GM15510 (cell line): ENCODE data around the gene DZIP1.

Experiments
- POLR2A ChIP-seq: IDR thresholded peaks from 3 replicates; pipeline ENCODE4 v1.6.1; 2011; ENCODE audit warnings: borderline replicate concordance; ENCODE audit not compliant: insufficient read length; ENCODE audit errors: extremely low read depth

The DZIP1 gene

GRCh38 chr13:95650696-95651095, 6.2 kb upstream of the DZIP1 start:
- TF ChIP-seq POLR2A, result no peak

DNA sequence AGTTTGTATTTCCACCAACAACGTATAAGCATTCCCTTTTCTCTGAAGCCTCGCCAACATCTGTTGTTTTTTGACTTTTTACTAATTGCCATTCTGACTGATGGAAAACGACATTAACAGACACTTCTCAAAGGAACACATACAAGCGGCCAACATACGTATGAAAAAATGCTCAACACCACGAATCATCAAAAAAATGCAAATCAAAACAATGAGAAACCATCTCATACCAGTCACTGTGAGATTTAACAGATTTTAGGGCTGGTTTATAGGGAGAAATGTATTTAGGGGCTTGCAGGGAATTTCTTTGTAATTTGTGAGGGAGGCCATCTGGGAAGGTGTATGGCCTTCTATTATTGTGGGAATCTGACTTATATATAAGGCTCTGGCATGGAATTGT, 2.8 kb upstream of the DZIP1 start:
- TF ChIP-seq POLR2A, result no peak

DNA sequence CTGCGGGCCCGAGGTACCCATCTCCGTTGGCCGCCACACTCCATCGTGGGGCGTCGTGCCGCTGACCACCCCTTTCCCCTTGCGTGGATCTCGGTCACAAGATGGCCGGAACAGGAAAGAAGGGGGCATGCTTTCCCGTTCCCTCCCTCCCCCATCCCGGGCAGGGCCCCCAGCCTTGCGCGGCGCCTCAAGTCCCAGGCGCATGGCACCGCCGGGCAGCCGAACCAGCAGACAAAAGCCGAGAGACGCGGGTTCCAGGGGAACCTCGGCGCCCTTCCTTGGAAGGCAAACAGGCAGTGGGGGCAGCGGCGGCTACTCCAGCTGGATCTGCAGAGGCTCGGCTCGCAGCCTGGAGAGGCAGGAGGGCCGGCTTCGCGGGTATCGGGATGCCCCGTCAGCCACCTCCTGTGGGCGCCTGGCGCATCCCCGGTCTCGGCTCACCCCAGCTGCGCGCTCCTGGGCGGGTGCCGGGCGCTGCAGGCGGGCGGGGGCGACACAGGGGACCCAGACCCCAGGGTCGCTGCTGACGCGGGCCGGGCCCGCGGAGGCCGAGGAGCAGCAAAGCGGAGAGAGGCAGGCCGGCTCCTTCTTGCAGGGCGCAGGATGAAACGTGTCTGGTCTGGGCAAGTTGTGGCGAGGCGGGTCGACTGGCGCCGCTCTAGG, 439 bp downstream of the DZIP1 start:
- no peak for TF ChIP-seq POLR2A

- no peak for TF ChIP-seq POLR2A
Observed at GRCh38 chr13:95643571-95643935, 953 bp downstream of the DZIP1 start.

- TF ChIP-seq POLR2A, result no peak
Observed at GRCh38 chr13:95642999-95643398, 1.5 kb downstream of the DZIP1 start.

- no peak for TF ChIP-seq POLR2A
Observed at GRCh38 chr13:95642028-95642621, 2.4 kb downstream of the DZIP1 start.

GRCh38 chr13:95641291-95642027, 3.0 kb downstream of the DZIP1 start:
- no peak for TF ChIP-seq POLR2A

DNA sequence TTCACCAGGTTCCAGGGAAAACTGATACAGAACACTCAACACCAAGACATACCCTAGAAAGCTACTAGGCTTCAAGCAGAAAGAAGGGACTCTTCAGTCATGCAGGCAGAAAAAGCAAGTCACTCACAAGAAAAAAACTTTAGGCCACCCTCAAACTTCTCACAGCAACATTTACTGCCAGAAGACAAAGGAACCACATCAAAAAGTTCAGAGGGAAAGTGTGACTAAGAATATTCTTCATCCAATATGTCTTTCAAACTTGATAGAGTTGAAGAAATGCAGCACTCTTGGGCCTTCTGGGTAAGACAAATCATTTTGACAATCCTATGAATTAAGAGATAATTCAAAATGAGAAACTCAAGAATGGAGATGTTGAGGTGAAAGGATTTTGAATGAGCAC, 7.7 kb downstream of the DZIP1 start:
- no peak for TF ChIP-seq POLR2A

- TF ChIP-seq POLR2A, result no peak
Observed at GRCh38 chr13:95630593-95630992, 13.9 kb downstream of the DZIP1 start.

- no peak for TF ChIP-seq POLR2A
Observed at GRCh38 chr13:95629071-95629470, 15.4 kb downstream of the DZIP1 start.

- no peak for TF ChIP-seq POLR2A
Observed at GRCh38 chr13:95628488-95628887, 16.0 kb downstream of the DZIP1 start.

- TF ChIP-seq POLR2A, result no peak
Observed at GRCh38 chr13:95627590-95627989, 16.9 kb downstream of the DZIP1 start.

GRCh38 chr13:95626768-95627167, 17.7 kb downstream of the DZIP1 start:
- TF ChIP-seq POLR2A, result no peak

- TF ChIP-seq POLR2A, result no peak
Observed at GRCh38 chr13:95624020-95624419, 20.5 kb downstream of the DZIP1 start.

DNA sequence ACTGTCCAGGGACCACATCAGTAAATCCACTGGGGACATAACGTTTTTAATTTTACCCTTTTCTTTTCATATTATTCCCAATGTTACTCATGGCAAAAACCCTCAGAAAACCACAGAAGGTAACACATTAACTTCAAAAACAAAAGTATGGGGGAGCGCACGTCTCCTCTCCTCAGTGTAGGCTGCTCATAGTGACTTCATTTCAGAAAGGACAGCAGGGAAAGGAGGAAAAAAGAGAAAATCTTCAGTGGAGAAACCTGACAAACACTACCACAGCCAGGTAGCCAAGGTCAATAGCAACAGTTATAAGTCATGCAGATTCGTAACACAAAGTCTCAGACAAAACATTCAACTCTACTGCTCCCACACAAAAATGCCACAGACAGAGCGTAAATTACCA, 21.4 kb downstream of the DZIP1 start:
- TF ChIP-seq POLR2A, result no peak
